Measurements from ENCODE around the gene MYRIP. TPM values are rescaled to one million over a fixed set of nuclear protein-coding genes. Genes with fewer than 3 reads are reported as not detected.

Gene MYRIP
- total and polyA plus RNA-seq, 5 donors from 2014 or later = not detected

GRCh38 chr3:39907981-39908380, 98.6 kb downstream of the MYRIP start:
- ATAC-seq (ENCODE audit: low read depth in 2 of 2) = no peak
- H3K4me1 ChIP-seq (ENCODE audit: control insufficient read depth, insufficient read depth, low read length, poor library complexity, severe bottlenecking) = no peaks in the 10 kb centered on the region
- H3K36me3 Mint-ChIP-seq = no peaks in the 10 kb centered on the region
- no peak overlapping the region for H3K4me3 Mint-ChIP-seq
- H3K4me3 ChIP-seq (ENCODE audit: low read depth, low read length) = no peak overlapping the region
- DNase-seq = no peak
- peaks cover 0 to 6% (median 0%) of the 10 kb centered on the region in 7 donors for H3K9me3 Mint-ChIP-seq
- peaks cover 0 to 6% (median 0%) of the 10 kb centered on the region in 4 donors for H3K4me1 Mint-ChIP-seq
- H3K27me3 Mint-ChIP-seq = no peaks in the 10 kb centered on the region
- H3K27me3 ChIP-seq (ENCODE audit: control insufficient read depth, insufficient read depth, low read length) = no peaks in the 10 kb centered on the region
- no peak overlapping the region for H3K27ac Mint-ChIP-seq
- no peaks in the 10 kb centered on the region for H3K36me3 ChIP-seq (ENCODE audit: control insufficient read depth, insufficient read depth, low read length)
- H3K9me3 ChIP-seq (ENCODE audit: control insufficient read depth in 2 of 2, low read length in 2 of 2) = no peaks in the 10 kb centered on the region
- H3K27ac ChIP-seq (ENCODE audit: insufficient read depth, low read length, poor library complexity, severe bottlenecking) = no peak overlapping the region

GRCh38 chr3:39910135-39910534, 100.7 kb downstream of the MYRIP start:
- Mint-ChIP-seq H3K4me1 (peaks cover 0 to 6% (median 0%) of the 10 kb centered on the region in 4 donors), H3K4me3 (no peak overlapping the region), H3K27me3 (no peaks in the 10 kb centered on the region), H3K9me3 (peaks cover 0 to 3% (median 0%) of the 10 kb centered on the region in 7 donors), H3K27ac (no peak overlapping the region), H3K36me3 (no peaks in the 10 kb centered on the region)
- no peaks in the 10 kb centered on the region for H3K9me3 ChIP-seq (ENCODE audit: control insufficient read depth in 2 of 2, low read length in 2 of 2)
- no peaks in the 10 kb centered on the region for H3K36me3 ChIP-seq (ENCODE audit: control insufficient read depth, insufficient read depth, low read length)
- H3K27ac ChIP-seq (ENCODE audit: insufficient read depth, low read length, poor library complexity, severe bottlenecking) = no peak overlapping the region
- no peaks in the 10 kb centered on the region for H3K27me3 ChIP-seq (ENCODE audit: control insufficient read depth, insufficient read depth, low read length)
- H3K4me3 ChIP-seq (ENCODE audit: low read depth, low read length) = no peak overlapping the region
- no peak for DNase-seq
- H3K4me1 ChIP-seq (ENCODE audit: control insufficient read depth, insufficient read depth, low read length, poor library complexity, severe bottlenecking) = no peaks in the 10 kb centered on the region
- ATAC-seq (ENCODE audit: low read depth in 2 of 2) = no peak

- H3K27me3 ChIP-seq (ENCODE audit: control insufficient read depth, insufficient read depth, low read length) = no peaks in the 10 kb centered on the region
These were observed 101.5 kb downstream of the MYRIP start for GRCh38 chr3:39910826-39911464.

GRCh38 chr3:39911465-39912309, 102.3 kb downstream of the MYRIP start:
- Mint-ChIP-seq H3K27me3 (no peaks in the 10 kb centered on the region), H3K4me1 (no peaks in the 10 kb centered on the region), H3K9me3 (peaks cover 0 to 3% (median 0%) of the 10 kb centered on the region in 7 donors), H3K4me3 (no peak overlapping the region), H3K36me3 (no peaks in the 10 kb centered on the region), H3K27ac (no peak overlapping the region)
- no peaks in the 10 kb centered on the region for H3K9me3 ChIP-seq (ENCODE audit: control insufficient read depth in 2 of 2, low read length in 2 of 2)
- ATAC-seq (ENCODE audit: low read depth in 2 of 2) = no peak
- no peak for DNase-seq
- no peaks in the 10 kb centered on the region for H3K4me1 ChIP-seq (ENCODE audit: control insufficient read depth, insufficient read depth, low read length, poor library complexity, severe bottlenecking)
- no peaks in the 10 kb centered on the region for H3K36me3 ChIP-seq (ENCODE audit: control insufficient read depth, insufficient read depth, low read length)
- H3K27me3 ChIP-seq (ENCODE audit: control insufficient read depth, insufficient read depth, low read length) = no peaks in the 10 kb centered on the region
- no peak overlapping the region for H3K27ac ChIP-seq (ENCODE audit: insufficient read depth, low read length, poor library complexity, severe bottlenecking)
- no peak overlapping the region for H3K4me3 ChIP-seq (ENCODE audit: low read depth, low read length)

More at GRCh38 chr3:39910826-39911464, 101.5 kb downstream of the MYRIP start:
- Mint-ChIP-seq H3K9me3 (peaks cover 0 to 3% (median 0%) of the 10 kb centered on the region in 7 donors), H3K4me3 (no peak overlapping the region), H3K36me3 (no peaks in the 10 kb centered on the region), H3K27me3 (no peaks in the 10 kb centered on the region), H3K27ac (no peak overlapping the region), H3K4me1 (no peaks in the 10 kb centered on the region)
- Histone ChIP-seq H3K4me1 (ENCODE audit: control insufficient read depth, insufficient read depth, low read length, poor library complexity, severe bottlenecking) (no peaks in the 10 kb centered on the region), H3K4me3 (ENCODE audit: low read depth, low read length) (no peak overlapping the region), H3K36me3 (ENCODE audit: control insufficient read depth, insufficient read depth, low read length) (no peaks in the 10 kb centered on the region), H3K27ac (ENCODE audit: insufficient read depth, low read length, poor library complexity, severe bottlenecking) (no peak overlapping the region), H3K9me3 (ENCODE audit: control insufficient read depth in 2 of 2, low read length in 2 of 2) (no peaks in the 10 kb centered on the region)
- no peak for ATAC-seq (ENCODE audit: low read depth in 2 of 2)
- DNase-seq = no peak

GRCh38 chr3:39915027-39915426, 105.6 kb downstream of the MYRIP start:
- Mint-ChIP-seq H3K4me1 (no peaks in the 10 kb centered on the region), H3K4me3 (no peak overlapping the region), H3K36me3 (no peaks in the 10 kb centered on the region), H3K9me3 (peaks cover 0 to 2% (median 0%) of the 10 kb centered on the region in 7 donors), H3K27ac (no peak overlapping the region), H3K27me3 (no peaks in the 10 kb centered on the region)
- no peaks in the 10 kb centered on the region for H3K27me3 ChIP-seq (ENCODE audit: control insufficient read depth, insufficient read depth, low read length)
- no peaks in the 10 kb centered on the region for H3K9me3 ChIP-seq (ENCODE audit: control insufficient read depth in 2 of 2, low read length in 2 of 2)
- H3K4me1 ChIP-seq (ENCODE audit: control insufficient read depth, insufficient read depth, low read length, poor library complexity, severe bottlenecking) = no peaks in the 10 kb centered on the region
- no peaks in the 10 kb centered on the region for H3K36me3 ChIP-seq (ENCODE audit: control insufficient read depth, insufficient read depth, low read length)
- DNase-seq = no peak
- no peak for ATAC-seq (ENCODE audit: low read depth in 2 of 2)
- no peak overlapping the region for H3K4me3 ChIP-seq (ENCODE audit: low read depth, low read length)
- H3K27ac ChIP-seq (ENCODE audit: insufficient read depth, low read length, poor library complexity, severe bottlenecking) = no peak overlapping the region

GRCh38 chr3:39917065-39917773, 107.8 kb downstream of the MYRIP start:
- Mint-ChIP-seq H3K27ac (no peak overlapping the region), H3K27me3 (no peaks in the 10 kb centered on the region), H3K36me3 (no peaks in the 10 kb centered on the region), H3K4me1 (no peaks in the 10 kb centered on the region), H3K9me3 (peaks cover 0 to 2% (median 0%) of the 10 kb centered on the region in 7 donors), H3K4me3 (no peak overlapping the region)
- Histone ChIP-seq H3K4me3 (ENCODE audit: low read depth, low read length) (no peak overlapping the region), H3K4me1 (ENCODE audit: control insufficient read depth, insufficient read depth, low read length, poor library complexity, severe bottlenecking) (no peaks in the 10 kb centered on the region), H3K9me3 (ENCODE audit: control insufficient read depth in 2 of 2, low read length in 2 of 2) (no peaks in the 10 kb centered on the region), H3K27ac (ENCODE audit: insufficient read depth, low read length, poor library complexity, severe bottlenecking) (no peak overlapping the region), H3K36me3 (ENCODE audit: control insufficient read depth, insufficient read depth, low read length) (no peaks in the 10 kb centered on the region), H3K27me3 (ENCODE audit: control insufficient read depth, insufficient read depth, low read length) (no peaks in the 10 kb centered on the region)
- no peak for ATAC-seq (ENCODE audit: low read depth in 2 of 2)
- DNase-seq = no peak

- Histone ChIP-seq H3K4me3 (ENCODE audit: low read depth, low read length) (no peak overlapping the region), H3K9me3 (ENCODE audit: control insufficient read depth in 2 of 2, low read length in 2 of 2) (no peaks in the 10 kb centered on the region), H3K27ac (ENCODE audit: insufficient read depth, low read length, poor library complexity, severe bottlenecking) (no peak overlapping the region), H3K4me1 (ENCODE audit: control insufficient read depth, insufficient read depth, low read length, poor library complexity, severe bottlenecking) (no peaks in the 10 kb centered on the region), H3K27me3 (ENCODE audit: control insufficient read depth, insufficient read depth, low read length) (no peaks in the 10 kb centered on the region), H3K36me3 (ENCODE audit: control insufficient read depth, insufficient read depth, low read length) (no peaks in the 10 kb centered on the region)
- H3K4me1 Mint-ChIP-seq = no peaks in the 10 kb centered on the region
- no peaks in the 10 kb centered on the region for H3K27me3 Mint-ChIP-seq
- H3K27ac Mint-ChIP-seq = no peak overlapping the region
- DNase-seq (no peak), ATAC-seq (ENCODE audit: low read depth in 2 of 2) (no peak)
- peaks cover 0 to 3% (median 0%) of the 10 kb centered on the region in 7 donors for H3K9me3 Mint-ChIP-seq
- no peaks in the 10 kb centered on the region for H3K36me3 Mint-ChIP-seq
- no peak overlapping the region for H3K4me3 Mint-ChIP-seq
These were observed 109.9 kb downstream of the MYRIP start for GRCh38 chr3:39919281-39919680.

Data from CD4-positive, CD25-positive, alpha-beta regulatory T cell (primary cell).